DOHH2 (cell line): Measurements from ENCODE around the gene THAP4.

Experiments used
- H3F3A ChIP-seq: fragments of 200-600 bp; sonication (generic), shearing (Covaris generic); 2 replicates; pipeline ENCODE4 v1.6.0; 2016; ENCODE audit warnings: antibody characterized with exemption, mild to moderate bottlenecking; ENCODE audit not compliant: control insufficient read depth, insufficient read depth
- H3K27ac ChIP-seq: fragments of 200-600 bp; sonication (generic); 2 replicates; pipeline ENCODE4 v1.5.1; 2014; ENCODE audit warnings: low read depth, mild to moderate bottlenecking, low read length, moderate library complexity
- H3K27me3 ChIP-seq: fragments of 200-600 bp; sonication (generic); 2 replicates; pipeline ENCODE4 v1.6.1; 2014; ENCODE audit warnings: mild to moderate bottlenecking, low read length, mixed read lengths; ENCODE audit not compliant: control insufficient read depth
- H3K36me3 ChIP-seq: fragments of 200-600 bp; sonication (generic); 2 replicates; pipeline ENCODE4 v1.6.1; 2014; ENCODE audit warnings: mild to moderate bottlenecking, low read length, moderate library complexity, mixed read lengths; ENCODE audit not compliant: control insufficient read depth
- H3K4me1 ChIP-seq: fragments of 200-600 bp; sonication (generic); 2 replicates; pipeline ENCODE4 v1.6.1; 2014; ENCODE audit warnings: mild to moderate bottlenecking, low read length, mixed read lengths; ENCODE audit not compliant: control insufficient read depth
- H3K4me2 ChIP-seq: fragments of 200-600 bp; sonication (generic); 2 replicates; pipeline ENCODE4 v1.6.0; 2014; ENCODE audit warnings: mild to moderate bottlenecking, low read length, moderate library complexity
- H3K4me3 ChIP-seq: fragments of 200-600 bp; sonication (generic); 2 replicates; pipeline ENCODE4 v1.5.1; 2014; ENCODE audit warnings: mild to moderate bottlenecking, low read length, mixed read lengths
- H3K79me2 ChIP-seq: fragments of 200-600 bp; sonication (generic); 2 replicates; pipeline ENCODE4 v1.6.1; 2014; ENCODE audit warnings: mild to moderate bottlenecking, low read length, mixed read lengths; ENCODE audit not compliant: control insufficient read depth
- H3K9me2 ChIP-seq: fragments of 200-600 bp; sonication (generic); replicated peaks from 2 replicates; pipeline ENCODE4 v1.6.1; 2014; ENCODE audit warnings: mild to moderate bottlenecking, low read length, mixed read lengths; ENCODE audit not compliant: control insufficient read depth
- H3K9me3 ChIP-seq: fragments of 200-600 bp; sonication (generic); 2 replicates; pipeline ENCODE4 v1.6.1; 2014; ENCODE audit warnings: antibody characterized with exemption, low read length, mixed read lengths; ENCODE audit not compliant: control insufficient read depth, insufficient read depth
- H4K20me1 ChIP-seq: fragments of 200-600 bp; sonication (generic); 2 replicates; pipeline ENCODE4 v1.6.0; 2014; ENCODE audit warnings: low read depth, mild to moderate bottlenecking, antibody characterized with exemption, low read length, moderate library complexity; ENCODE audit not compliant: control insufficient read depth, insufficient read depth
- EZH2phosphoT487 ChIP-seq: fragments of 200-600 bp; sonication (generic); IDR thresholded peaks from 2 replicates; pipeline ENCODE4 v1.6.1; 2017; ENCODE audit warnings: borderline replicate concordance, mild to moderate bottlenecking, antibody characterized with exemption, low read length, moderate library complexity, mixed read lengths
- TF ChIP-seq, protein P1 (sequence below): fragments of 200-600 bp; sonication (generic); IDR thresholded peaks from one replicate; pipeline ENCODE4 v1.5.1; 2014; ENCODE audit warnings: antibody characterized with exemption, mild to moderate bottlenecking, low read depth, low read length; ENCODE audit not compliant: poor library complexity, severe bottlenecking

THAP4 gene

DNA sequence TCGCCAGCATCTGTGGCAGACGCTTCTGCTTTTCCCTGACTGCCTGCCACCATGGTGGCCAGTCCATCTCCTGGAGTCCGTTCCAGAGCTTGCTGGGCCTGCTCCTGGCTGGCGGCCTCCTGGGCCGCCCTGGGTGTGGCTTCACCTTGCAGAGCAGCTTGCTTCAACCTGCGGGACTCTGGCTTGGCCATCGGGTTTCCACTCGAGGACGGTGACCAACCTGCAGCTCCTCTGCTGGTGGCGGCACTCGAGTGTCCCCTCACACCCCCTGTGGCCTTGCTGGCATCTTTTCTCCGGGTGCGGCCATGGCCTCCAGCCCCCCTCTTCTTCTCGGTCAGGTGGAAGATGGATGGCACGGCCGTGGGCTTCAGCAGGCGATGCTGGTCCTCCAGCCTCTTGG is 3.4 kb downstream of the THAP4 start:
- H3K27me3 ChIP-seq: no peaks in the 10 kb centered on the region
- no peak overlapping the region for H3K4me2 ChIP-seq
- H3K4me3 ChIP-seq: no peak overlapping the region
- peaks cover 91% of the 10 kb centered on the region for H3K79me2 ChIP-seq
- peaks cover 58% of the 10 kb centered on the region for H3K36me3 ChIP-seq
- peaks cover 1% of the 10 kb centered on the region; the same call in 1 of the 2 replicates for H4K20me1 ChIP-seq
- no peaks in the 10 kb centered on the region for H3K9me2 ChIP-seq
- no peak overlapping the region for H3K27ac ChIP-seq
- TF ChIP-seq, protein P1, sequence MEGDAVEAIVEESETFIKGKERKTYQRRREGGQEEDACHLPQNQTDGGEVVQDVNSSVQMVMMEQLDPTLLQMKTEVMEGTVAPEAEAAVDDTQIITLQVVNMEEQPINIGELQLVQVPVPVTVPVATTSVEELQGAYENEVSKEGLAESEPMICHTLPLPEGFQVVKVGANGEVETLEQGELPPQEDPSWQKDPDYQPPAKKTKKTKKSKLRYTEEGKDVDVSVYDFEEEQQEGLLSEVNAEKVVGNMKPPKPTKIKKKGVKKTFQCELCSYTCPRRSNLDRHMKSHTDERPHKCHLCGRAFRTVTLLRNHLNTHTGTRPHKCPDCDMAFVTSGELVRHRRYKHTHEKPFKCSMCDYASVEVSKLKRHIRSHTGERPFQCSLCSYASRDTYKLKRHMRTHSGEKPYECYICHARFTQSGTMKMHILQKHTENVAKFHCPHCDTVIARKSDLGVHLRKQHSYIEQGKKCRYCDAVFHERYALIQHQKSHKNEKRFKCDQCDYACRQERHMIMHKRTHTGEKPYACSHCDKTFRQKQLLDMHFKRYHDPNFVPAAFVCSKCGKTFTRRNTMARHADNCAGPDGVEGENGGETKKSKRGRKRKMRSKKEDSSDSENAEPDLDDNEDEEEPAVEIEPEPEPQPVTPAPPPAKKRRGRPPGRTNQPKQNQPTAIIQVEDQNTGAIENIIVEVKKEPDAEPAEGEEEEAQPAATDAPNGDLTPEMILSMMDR: no peak
- no peak for TF ChIP-seq EZH2phosphoT487
- peaks cover 12% of the 10 kb centered on the region for H3K4me1 ChIP-seq
- no peaks in the 10 kb centered on the region for H3F3A ChIP-seq
- no peaks in the 10 kb centered on the region for H3K9me3 ChIP-seq

DNA sequence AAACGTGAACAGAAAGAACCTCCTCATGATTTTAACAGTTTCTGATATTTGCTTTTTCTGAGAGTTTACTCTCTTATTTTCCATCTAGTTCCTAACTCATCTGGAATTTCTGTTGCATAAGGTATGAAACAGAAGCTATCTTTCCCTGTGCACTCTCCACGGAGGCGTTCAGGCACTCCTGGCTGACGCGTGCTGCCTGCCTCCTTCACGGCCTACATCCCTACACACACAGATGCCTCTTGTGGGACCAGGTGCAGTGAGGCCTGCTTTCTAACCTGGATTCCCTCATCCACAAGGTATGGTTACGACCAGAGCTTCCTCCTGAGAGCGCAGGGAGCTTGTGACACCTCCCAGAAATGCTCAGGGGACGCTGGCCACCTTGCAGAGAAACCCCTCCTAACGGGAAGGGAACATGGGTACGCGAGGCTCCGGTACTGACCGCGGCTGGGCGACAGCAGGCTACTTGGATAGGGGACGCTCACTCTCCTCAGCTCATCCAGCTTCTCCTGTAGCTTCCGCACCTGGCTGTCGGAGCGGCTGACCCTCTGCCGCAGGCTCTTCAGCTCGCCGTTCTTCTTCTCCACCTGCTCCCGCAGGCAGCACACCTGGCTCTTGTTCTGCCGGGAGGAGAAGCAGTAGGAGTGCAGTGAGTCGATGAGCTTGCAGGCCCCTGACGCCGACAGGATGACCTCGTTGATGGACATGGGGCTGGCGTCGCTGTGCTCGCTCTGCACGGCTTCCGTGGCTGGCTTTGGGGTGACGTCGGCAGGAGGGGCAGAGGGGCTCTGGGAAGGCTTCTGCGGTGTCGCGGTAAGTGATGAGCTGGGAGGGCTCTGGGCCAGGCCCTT is 4.3 kb downstream of the THAP4 start:
- H3K4me1 ChIP-seq: peaks cover 10% of the 10 kb centered on the region
- H3K9me3 ChIP-seq: no peaks in the 10 kb centered on the region
- H3K27ac ChIP-seq: no peak overlapping the region
- no peaks in the 10 kb centered on the region for H3K9me2 ChIP-seq
- TF ChIP-seq, protein P1: no peak
- no peak for TF ChIP-seq EZH2phosphoT487
- H3K4me3 ChIP-seq: no peak overlapping the region
- peaks cover 91% of the 10 kb centered on the region for H3K79me2 ChIP-seq
- H3K4me2 ChIP-seq: no peak overlapping the region
- H4K20me1 ChIP-seq: peaks cover 3% of the 10 kb centered on the region; the same call in 1 of the 2 replicates
- no peaks in the 10 kb centered on the region for H3F3A ChIP-seq
- H3K27me3 ChIP-seq: no peaks in the 10 kb centered on the region
- H3K36me3 ChIP-seq: peaks cover 64% of the 10 kb centered on the region

DNA sequence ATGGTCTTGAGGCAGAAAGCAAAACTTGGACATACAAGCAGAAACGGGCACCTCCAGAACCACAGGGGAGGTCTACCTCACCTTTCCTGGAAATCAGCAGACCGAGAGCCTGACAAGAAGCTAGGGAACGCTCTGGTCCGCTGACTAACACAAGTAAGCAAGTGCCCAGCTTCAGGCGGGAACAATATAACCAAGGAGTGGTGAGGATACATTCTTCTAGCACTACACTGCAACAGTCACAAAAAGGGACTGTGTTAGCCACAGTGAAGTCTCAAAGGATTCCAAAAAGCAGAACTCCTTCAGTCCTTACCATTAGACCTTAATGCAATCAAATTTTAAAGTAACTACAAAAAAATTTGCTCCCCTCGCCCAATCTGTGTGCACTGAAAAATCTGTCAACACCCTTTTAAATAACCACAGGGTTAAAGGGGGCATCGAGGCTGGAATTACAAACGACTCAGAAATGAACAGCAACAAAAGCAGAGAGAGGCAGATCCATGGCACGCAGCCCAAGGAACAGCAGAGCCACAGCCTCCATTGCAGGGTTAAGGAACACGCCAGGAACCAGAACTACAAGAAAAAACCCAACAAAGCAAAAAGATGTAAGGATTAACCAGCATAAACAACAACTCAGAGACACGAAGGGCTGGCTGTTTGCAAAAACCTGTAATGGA is 7.1 kb downstream of the THAP4 start:
- peaks cover 73% of the 10 kb centered on the region for H3K36me3 ChIP-seq
- no peak overlapping the region for H3K4me2 ChIP-seq
- H3K27me3 ChIP-seq: no peaks in the 10 kb centered on the region
- H3F3A ChIP-seq: no peaks in the 10 kb centered on the region
- H4K20me1 ChIP-seq: peaks cover 3% of the 10 kb centered on the region; the same call in 1 of the 2 replicates
- peaks cover 1% of the 10 kb centered on the region for H3K4me1 ChIP-seq
- no peaks in the 10 kb centered on the region for H3K9me2 ChIP-seq
- H3K27ac ChIP-seq: no peak overlapping the region
- TF ChIP-seq, protein P1: no peak
- TF ChIP-seq EZH2phosphoT487: no peak
- H3K4me3 ChIP-seq: no peak overlapping the region
- H3K9me3 ChIP-seq: no peaks in the 10 kb centered on the region
- peaks cover 97% of the 10 kb centered on the region for H3K79me2 ChIP-seq
